Measurements from ENCODE around the gene RAPGEF6. TPM values are rescaled to one million over a fixed set of nuclear protein-coding genes. Genes with fewer than 3 reads are reported as not detected.

The RAPGEF6 gene
- total and polyA plus RNA-seq, 8 donors, result 1.4 to 43.9 (median 18.1) TPM

DNA sequence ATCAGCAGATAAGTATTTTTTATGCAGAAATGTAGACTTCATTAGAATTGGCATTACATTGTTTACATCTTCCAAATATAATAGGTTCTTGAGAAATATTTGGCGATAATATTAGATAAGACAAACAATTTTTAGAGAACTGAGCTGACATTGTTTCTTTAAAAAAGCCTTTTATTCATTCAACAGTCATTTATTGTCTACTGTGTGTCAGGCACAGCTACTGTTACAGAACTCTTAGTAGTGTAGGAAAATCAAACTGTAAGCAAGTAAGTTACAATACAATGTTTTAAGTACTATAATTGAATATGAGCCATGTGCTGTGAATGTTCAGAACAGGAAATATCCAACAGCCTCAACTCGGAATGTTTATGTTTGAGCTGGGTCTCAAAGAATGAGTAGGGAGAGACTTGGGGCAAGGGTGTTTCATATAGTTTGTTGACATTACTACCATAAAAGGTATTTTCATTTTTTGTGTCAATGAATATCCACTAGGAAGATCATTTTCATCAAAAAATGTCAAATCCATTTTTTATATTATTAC lies 257.2 kb downstream of the RAPGEF6 start:
- H3K27ac ChIP-seq, result peak overlapping the region in 4 of 5 donors; percentile 7 to 89 (median 70)
- TF ChIP-seq, protein P1, sequence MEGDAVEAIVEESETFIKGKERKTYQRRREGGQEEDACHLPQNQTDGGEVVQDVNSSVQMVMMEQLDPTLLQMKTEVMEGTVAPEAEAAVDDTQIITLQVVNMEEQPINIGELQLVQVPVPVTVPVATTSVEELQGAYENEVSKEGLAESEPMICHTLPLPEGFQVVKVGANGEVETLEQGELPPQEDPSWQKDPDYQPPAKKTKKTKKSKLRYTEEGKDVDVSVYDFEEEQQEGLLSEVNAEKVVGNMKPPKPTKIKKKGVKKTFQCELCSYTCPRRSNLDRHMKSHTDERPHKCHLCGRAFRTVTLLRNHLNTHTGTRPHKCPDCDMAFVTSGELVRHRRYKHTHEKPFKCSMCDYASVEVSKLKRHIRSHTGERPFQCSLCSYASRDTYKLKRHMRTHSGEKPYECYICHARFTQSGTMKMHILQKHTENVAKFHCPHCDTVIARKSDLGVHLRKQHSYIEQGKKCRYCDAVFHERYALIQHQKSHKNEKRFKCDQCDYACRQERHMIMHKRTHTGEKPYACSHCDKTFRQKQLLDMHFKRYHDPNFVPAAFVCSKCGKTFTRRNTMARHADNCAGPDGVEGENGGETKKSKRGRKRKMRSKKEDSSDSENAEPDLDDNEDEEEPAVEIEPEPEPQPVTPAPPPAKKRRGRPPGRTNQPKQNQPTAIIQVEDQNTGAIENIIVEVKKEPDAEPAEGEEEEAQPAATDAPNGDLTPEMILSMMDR (IDR thresholded peaks at IDR 0.05), result no peak

DNA sequence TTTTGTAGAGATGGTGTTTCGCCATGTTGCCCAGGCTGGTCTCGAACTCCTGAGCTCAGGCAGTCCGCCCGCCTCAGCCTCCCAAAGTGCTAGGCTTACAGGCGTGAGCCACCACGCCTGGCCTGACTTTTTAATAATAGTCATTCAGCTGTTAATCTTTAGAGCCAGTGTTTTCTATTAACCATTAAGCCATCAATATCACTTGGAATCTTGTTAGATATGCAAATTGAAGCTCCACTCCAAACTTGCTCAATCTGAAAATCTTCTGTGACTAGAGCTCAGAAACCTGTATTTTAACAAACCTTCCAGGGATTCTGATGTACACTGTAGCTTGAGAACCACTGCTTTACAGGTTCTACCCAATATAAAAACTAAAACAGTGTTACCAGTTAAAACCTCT lies 257.7 kb downstream of the RAPGEF6 start:
- Histone ChIP-seq H3K36me3 (no peaks in the 10 kb centered on the region), H3K27me3 (no peaks in the 10 kb centered on the region), H3K9me3 (no peaks in the 10 kb centered on the region), H3K4me3 (no peak overlapping the region), H3K4me1 (peaks cover 36 to 72% (median 59%) of the 10 kb centered on the region in 4 donors), H3K27ac (peak overlapping the region in 2 of 5 donors; percentile 7 to 89)
- intact Hi-C loops (cut with DNase I; ENCODE audit: low total_unique reads), result no loop called here
- WGBS, 5 donors, result 84 to 93% (median 88%) methylated on average over 6 of the region's 6 CpGs
- DNase-seq, result no peak
- TF ChIP-seq EP300 (IDR thresholded peaks at IDR 0.05) (no peak), POLR2A (IDR thresholded peaks at IDR 0.05) (no peak), POLR2AphosphoS5 (IDR thresholded peaks at IDR 0.05) (no peak)
- TF ChIP-seq, protein P1 (IDR thresholded peaks at IDR 0.05), result no peak

More for the DNA sequence above, 257.2 kb downstream of the RAPGEF6 start:
- no peak for DNase-seq
- peaks cover 36 to 77% (median 63%) of the 10 kb centered on the region in 4 donors for H3K4me1 ChIP-seq
- no peaks in the 10 kb centered on the region for H3K9me3 ChIP-seq
- no peaks in the 10 kb centered on the region for H3K36me3 ChIP-seq
- 20 to 38% (median 26%) methylated on average over 2 of the region's 2 CpGs for WGBS, 5 donors
- intact Hi-C loops (cut with DNase I; ENCODE audit: low total_unique reads), result no loop called here
- H3K27me3 ChIP-seq, result no peaks in the 10 kb centered on the region
- no peak overlapping the region for H3K4me3 ChIP-seq

DNA sequence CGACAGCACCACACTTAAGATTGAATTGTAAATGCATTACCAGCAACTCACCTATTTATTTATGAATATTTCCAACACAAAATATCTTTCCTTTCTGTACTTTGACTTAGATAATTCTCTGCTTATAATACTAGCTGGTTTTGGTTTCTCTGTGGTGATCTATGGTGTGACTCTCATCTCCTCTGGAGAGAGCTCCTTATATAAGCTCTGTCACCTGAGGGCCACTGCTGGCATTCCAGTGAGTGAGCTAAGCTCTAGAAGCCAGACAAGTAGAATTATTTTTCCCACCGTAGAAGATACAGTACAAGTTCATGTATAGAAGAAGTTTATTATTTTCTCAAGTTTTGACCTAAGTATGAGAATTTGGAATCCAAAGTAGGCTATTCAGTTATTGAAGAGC lies 259.7 kb downstream of the RAPGEF6 start:
- Histone ChIP-seq H3K4me1 (peaks cover 22 to 52% (median 39%) of the 10 kb centered on the region in 4 donors), H3K27me3 (no peaks in the 10 kb centered on the region), H3K36me3 (no peaks in the 10 kb centered on the region), H3K9me3 (no peaks in the 10 kb centered on the region), H3K4me3 (no peak overlapping the region), H3K27ac (peak overlapping the region in 1 of 5 donors; percentile 61)
- DNase-seq, result no peak
- intact Hi-C loops (cut with DNase I; ENCODE audit: low total_unique reads), result no loop called here
- TF ChIP-seq EP300 (IDR thresholded peaks at IDR 0.05), result no peak
- no peak for TF ChIP-seq POLR2AphosphoS5 (IDR thresholded peaks at IDR 0.05)
- TF ChIP-seq POLR2A (IDR thresholded peaks at IDR 0.05), result no peak
- 75 to 88% (median 80%) methylated on average over 2 of the region's 2 CpGs for WGBS, 5 donors

Small RNAs within 50 kb of the gene (small RNA-seq; reads per million reads assigned to genes)
- 0 reads per million in 4 donors for gene RF02271

Other genes starting within 250 kb of the RAPGEF6 start
- gene FNIP1, start 161.8 kb upstream of the RAPGEF6 start, total RNA-seq, result 10 to 100 TPM; 15.4 to 86.1 (median 34.8) TPM
- gene FNIP1, start 161.8 kb upstream of the RAPGEF6 start, polyA plus RNA-seq, result 1 to 10 TPM; 3.2 to 4.7 (median 3.7) TPM